Keratinocyte (primary cell): ENCODE measurements around the gene SLC13A1.

Experiments used
- CTCF ChIP-seq, 3 experiments: IDR thresholded peaks in 1 of 3; conservative IDR thresholded peaks in 1 of 3; optimal IDR thresholded peaks in 1 of 3; 2 replicates in 2 of 3; 3 replicates in 1 of 3; pipeline versions ENCODE3 to v1.5.1; 2011; ENCODE audit warnings: low read length in 3 of 3, mild to moderate bottlenecking in 3 of 3, moderate library complexity in 2 of 3, control low read depth in 1 of 3, inconsistent platforms in 1 of 3; ENCODE audit not compliant: insufficient read depth in 2 of 3; ENCODE audit errors: extremely low read depth in 1 of 3
- EZH2 ChIP-seq: IDR thresholded peaks from one replicate; pipeline ENCODE4 v1.6.1; 2012; ENCODE audit warnings: inconsistent platforms, mild to moderate bottlenecking, low read length, moderate library complexity

GRCh38 chr7:123218866-123219265 is 19.1 kb upstream of the SLC13A1 start:
- no peak for TF ChIP-seq CTCF (optimal IDR thresholded peaks at IDR 0.05 in 1 of 3, IDR thresholded peaks at IDR 0.05 in 1 of 3, conservative IDR thresholded peaks at IDR 0.05 in 1 of 3; ENCODE audit: extremely low read depth in 1 of 3, insufficient read depth in 2 of 3, low read length in 3 of 3)
- TF ChIP-seq EZH2, result no peak
